HG03280 (cell line): ENCODE measurements around the gene HLCS.

Experiments used
- ATAC-seq: cut with Tn5 transposase; IDR thresholded peaks from one replicate; pipeline ENCODE4 v1.9.1; 2021; ENCODE audit warnings: mild to moderate bottlenecking, moderate library complexity; ENCODE audit not compliant: unreplicated experiment

The HLCS gene

GRCh38 chr21:36728371-36729111, 237.9 kb downstream of the HLCS start:
- ATAC-seq, result no peak

GRCh38 chr21:36727866-36728265, 238.6 kb downstream of the HLCS start:
- no peak for ATAC-seq

GRCh38 chr21:36725793-36726386, 240.6 kb downstream of the HLCS start:
- no peak for ATAC-seq

GRCh38 chr21:36724660-36725059, 241.8 kb downstream of the HLCS start:
- no peak for ATAC-seq

- no peak for ATAC-seq
These were observed 243.0 kb downstream of the HLCS start for GRCh38 chr21:36723371-36723881.

- ATAC-seq, result no peak
These were observed 243.8 kb downstream of the HLCS start for GRCh38 chr21:36722370-36723368.

GRCh38 chr21:36721817-36722216, 244.7 kb downstream of the HLCS start:
- no peak for ATAC-seq

- no peak for ATAC-seq
These were observed 246.9 kb downstream of the HLCS start for GRCh38 chr21:36719614-36720013.

GRCh38 chr21:36718951-36719501, 247.4 kb downstream of the HLCS start:
- no peak for ATAC-seq

- no peak for ATAC-seq
These were observed 248.5 kb downstream of the HLCS start for GRCh38 chr21:36717976-36718375.

GRCh38 chr21:36716836-36717235, 249.6 kb downstream of the HLCS start:
- ATAC-seq, result no peak

- no peak for ATAC-seq
These were observed 250.1 kb downstream of the HLCS start for GRCh38 chr21:36716387-36716786.

GRCh38 chr21:36713746-36714145, 252.7 kb downstream of the HLCS start:
- ATAC-seq, result no peak

GRCh38 chr21:36710729-36711048, 255.8 kb downstream of the HLCS start:
- no peak for ATAC-seq

GRCh38 chr21:36709868-36710728, 256.4 kb downstream of the HLCS start:
- ATAC-seq, result no peak

GRCh38 chr21:36709030-36709867, 257.2 kb downstream of the HLCS start:
- no peak for ATAC-seq

- ATAC-seq, result no peak
These were observed 258.0 kb downstream of the HLCS start for GRCh38 chr21:36708286-36709029.

- ATAC-seq, result no peak
These were observed 258.6 kb downstream of the HLCS start for GRCh38 chr21:36707763-36708285.
